ENCODE measurements around the gene DPEP1.

DNA sequence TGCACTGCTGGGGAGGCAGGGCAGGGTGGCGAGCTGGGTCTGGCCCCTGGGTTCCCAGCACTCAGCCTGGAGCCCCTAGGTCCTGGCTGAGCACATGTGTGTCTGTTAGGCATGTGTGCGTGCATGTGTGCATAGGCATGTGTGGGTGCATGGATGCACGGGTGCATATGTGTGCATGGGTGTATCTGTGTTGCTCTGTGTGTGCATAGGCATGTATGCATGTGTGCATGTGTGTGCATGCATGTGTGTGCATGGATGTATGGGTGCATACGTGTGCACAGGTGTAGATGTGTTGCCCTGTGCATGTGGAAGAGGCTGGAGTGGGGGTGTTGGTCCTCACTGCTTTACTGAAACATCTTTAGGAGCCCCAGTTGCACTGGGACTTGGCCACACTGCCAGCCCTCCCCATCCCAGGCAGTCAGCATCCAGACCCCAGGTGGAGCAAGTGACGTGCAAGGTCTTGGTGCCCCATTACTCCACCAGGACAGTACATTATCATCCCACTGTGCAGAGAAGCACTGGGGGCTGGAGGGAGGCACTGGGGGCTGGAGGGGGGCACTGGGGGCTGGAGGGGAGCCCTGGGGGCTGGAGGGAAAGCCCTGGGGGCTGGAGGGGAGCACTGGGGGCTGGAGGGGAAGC lies 10.4 kb upstream of the DPEP1 start:
- TF ChIP-seq, protein P1, sequence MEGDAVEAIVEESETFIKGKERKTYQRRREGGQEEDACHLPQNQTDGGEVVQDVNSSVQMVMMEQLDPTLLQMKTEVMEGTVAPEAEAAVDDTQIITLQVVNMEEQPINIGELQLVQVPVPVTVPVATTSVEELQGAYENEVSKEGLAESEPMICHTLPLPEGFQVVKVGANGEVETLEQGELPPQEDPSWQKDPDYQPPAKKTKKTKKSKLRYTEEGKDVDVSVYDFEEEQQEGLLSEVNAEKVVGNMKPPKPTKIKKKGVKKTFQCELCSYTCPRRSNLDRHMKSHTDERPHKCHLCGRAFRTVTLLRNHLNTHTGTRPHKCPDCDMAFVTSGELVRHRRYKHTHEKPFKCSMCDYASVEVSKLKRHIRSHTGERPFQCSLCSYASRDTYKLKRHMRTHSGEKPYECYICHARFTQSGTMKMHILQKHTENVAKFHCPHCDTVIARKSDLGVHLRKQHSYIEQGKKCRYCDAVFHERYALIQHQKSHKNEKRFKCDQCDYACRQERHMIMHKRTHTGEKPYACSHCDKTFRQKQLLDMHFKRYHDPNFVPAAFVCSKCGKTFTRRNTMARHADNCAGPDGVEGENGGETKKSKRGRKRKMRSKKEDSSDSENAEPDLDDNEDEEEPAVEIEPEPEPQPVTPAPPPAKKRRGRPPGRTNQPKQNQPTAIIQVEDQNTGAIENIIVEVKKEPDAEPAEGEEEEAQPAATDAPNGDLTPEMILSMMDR (IDR thresholded peaks at IDR 0.05; ENCODE audit: extremely low read depth in 1 of 2, insufficient read depth in 1 of 2, low read depth in 1 of 2, low read length in 2 of 2), result no peak
- no peak for TF ChIP-seq POLR2AphosphoS5 (IDR thresholded peaks at IDR 0.05; ENCODE audit: insufficient read depth, low read depth, low read length)
- no peak for TF ChIP-seq EZH2 (IDR thresholded peaks at IDR 0.05; ENCODE audit: borderline replicate concordance, low read depth, low read length, severe bottlenecking)

Data from endothelial cell of umbilical vein (primary cell).